ENCODE measurements around the gene FMC1.
A peak's percentile ranks its signal among the peaks of the same experiment; 100 is the strongest.
"Not testable (repeated sequence)": the region's sequence is repeated elsewhere in the genome, so short reads cannot be mapped to it uniquely, and the experiment has no call there.

The FMC1 gene

DNA sequence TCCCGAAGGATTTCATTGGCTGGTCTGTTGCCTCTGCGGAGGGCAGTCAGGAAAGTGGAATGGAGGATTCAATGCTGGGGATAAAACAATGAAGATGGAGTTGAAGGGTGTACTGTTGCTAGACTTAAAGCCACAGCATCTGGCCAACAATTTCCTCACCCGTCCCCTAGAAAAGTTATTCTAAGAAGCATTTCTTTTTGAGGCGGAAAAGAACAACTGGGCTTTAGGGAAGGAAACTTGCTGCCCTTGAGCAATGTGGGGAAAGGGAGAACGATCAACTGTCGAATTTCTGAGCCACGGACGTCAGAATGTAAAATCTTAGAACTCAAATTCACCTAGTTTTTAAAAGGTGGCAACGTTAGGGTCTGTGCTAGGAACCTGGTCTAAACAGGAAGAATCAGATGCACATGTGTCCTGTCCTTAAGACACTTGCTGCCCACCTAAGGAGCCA is 664 bp downstream of the FMC1 start:
- DNase-seq = no peak

DNA sequence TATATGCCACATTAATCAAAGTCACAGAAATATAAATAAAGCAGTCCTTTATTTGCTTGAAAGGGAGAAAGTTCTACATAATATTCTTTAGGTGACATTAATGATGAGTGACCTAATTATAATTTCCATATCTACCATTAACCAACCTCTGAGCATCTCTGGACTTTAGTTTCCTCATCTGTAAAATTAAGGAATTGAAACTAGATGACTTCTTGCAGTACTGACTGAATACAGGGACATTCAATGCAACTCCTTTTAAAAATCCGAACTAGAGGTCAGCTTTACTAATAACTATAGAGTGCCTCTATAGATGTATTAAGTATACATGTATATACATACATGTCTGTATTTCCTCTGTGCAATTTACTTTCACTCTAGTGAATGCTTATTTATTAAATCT is 3.9 kb downstream of the FMC1 start:
- no peak for DNase-seq

GRCh38 chr7:139351027-139351426 is 9.9 kb downstream of the FMC1 start:
- no peak for DNase-seq

DNA sequence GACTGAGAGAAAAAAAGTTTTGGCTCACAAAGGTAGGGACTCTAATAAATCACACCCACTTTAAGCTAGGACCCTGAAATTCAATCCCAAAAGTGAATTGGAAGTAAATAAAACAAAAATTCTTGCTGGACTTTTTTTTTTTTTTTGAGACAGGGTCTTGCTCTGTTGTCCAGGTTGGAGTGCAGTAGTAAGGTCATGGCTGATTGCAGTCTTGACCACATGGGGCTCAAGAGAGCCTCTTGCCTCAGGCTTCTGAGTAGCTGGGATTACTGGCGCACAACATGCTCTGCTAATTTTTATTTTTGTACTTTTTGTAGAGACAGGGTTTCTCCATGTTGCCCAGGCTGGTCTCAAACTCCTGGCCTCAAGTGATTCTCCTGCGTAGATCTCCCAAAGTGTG is 13.6 kb downstream of the FMC1 start:
- DNase-seq = no peak

DNA sequence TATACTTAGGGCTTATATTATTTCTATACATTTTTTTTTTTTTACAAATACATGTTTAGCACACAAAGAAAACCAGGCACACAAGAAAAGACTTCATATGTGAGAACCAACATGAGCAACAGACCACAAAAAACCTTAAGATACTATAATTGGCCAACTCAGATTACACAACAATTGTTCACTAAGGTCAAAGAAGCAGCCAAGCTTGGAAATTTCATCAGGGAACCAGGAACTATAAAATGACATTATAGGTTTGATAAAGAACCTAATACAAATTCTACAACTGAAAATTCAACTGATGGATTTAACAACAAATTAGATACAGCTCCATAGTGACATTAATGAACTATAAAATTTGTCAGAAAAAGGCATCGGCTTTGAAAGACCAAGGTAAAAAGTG is 14.2 kb downstream of the FMC1 start:
- DNase-seq = no peak

DNA sequence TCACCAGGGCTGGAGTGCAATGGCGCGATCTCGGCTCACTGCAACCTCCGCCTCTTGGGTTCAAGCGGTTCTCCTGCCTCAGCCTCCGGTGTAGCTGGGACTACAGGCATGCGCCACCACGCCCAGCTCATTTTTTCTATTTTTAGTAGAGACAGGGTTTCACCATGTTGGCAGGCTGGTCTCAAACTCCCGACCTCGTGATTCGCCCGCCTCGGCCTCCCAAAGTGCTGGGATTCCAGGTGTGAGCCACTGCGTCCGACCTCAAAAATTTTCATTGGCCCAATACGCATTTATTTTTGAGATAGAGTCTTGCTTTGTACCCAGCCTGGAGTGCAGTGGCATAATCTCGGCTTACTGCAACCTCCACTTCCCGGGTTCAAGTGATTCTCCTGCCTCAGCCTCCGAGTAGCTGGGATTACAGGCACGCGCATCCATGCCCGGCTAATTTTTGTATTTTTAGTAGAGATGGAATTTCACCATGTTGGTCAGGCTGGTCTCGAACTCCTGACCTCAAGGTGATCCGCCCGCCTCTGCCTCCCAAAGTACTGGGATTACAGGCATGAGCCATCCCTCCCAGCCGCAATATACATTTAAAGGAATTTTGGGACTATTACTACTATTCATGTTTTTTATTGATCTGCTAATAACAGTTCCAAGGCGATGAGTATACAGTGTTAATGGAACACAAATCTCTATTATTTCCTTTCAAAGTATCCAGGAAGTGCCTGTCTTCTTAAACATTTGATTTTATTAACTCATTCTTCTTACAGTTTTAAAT is 16.8 kb downstream of the FMC1 start:
- DNase-seq = not testable (repeated sequence)

GRCh38 chr7:139358541-139359365 is 17.6 kb downstream of the FMC1 start:
- DNase-seq = no peak

GRCh38 chr7:139359366-139360209 is 18.5 kb downstream of the FMC1 start, which contains the start of gene LUC7L2:
Gene LUC7L2, plus strand, starts transcription at chr7:139359894. Its CDS starts 368 bp downstream, at chr7:139360262.
- peak; percentile 85 for DNase-seq

GRCh38 chr7:139360210-139360947 is 19.2 kb downstream of the FMC1 start:
- peak; percentile 50 for DNase-seq

- no peak for DNase-seq
Observed at GRCh38 chr7:139360948-139361307, 19.8 kb downstream of the FMC1 start.

DNA sequence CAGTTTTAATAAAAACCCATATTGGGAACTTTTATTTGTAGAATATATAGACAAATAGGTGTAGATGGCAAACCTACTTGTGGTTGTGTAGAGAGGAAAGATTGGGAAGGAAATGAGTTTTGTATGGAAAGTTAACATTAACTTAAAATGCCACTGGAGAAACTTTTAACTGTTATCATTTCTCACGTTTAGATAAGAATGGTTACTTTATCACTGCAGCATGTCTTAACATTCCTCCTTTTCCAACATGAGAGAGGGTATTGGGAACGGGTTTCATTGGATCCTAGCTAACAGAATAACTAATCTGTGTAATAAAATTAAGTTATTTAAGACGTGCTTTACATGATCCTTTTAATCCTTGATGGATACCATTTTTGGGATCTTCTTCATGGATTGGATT is 20.4 kb downstream of the FMC1 start:
- no peak for DNase-seq

DNA sequence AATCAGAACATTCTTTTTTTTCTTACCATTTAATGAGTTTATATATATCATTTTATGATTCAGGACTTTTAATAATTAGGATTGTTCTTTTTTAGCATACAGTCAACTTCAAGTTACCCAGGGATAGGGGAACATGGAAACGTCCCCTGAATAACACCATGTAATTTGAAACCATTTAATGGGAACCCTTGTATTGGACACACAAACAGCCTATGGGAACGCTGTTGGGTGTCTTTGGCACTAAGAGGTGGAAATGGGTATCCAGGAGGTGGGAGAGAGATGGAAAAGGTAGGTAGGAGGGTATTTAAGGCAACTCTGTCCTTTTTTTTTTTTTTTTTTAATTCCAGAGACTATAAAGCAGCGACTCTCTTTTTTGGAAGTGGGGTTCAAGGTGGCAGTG is 21.2 kb downstream of the FMC1 start:
- no peak for DNase-seq

- no peak for DNase-seq
Observed at GRCh38 chr7:139362981-139363380, 21.8 kb downstream of the FMC1 start.

- DNase-seq = no peak
Observed at GRCh38 chr7:139365336-139365735, 24.2 kb downstream of the FMC1 start.

DNA sequence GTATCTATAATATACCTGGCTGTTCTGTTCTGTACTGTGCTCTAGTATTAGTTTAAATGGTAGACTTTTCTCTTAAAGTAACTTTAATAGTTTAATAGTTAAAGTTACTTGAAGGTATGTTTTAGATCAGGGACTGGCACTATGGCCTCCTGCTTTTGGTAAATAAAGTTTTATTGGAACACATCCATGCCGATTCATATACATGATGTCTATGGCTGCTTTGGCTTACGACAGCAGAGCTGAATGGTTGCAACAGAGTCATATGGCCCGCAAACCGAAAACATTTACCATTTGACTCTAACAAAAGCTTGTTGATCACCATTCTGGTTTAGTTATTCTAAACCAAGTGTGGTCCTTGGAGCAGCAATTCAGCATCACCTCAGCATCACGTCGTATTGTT is 25.3 kb downstream of the FMC1 start:
- no peak for DNase-seq

DNA sequence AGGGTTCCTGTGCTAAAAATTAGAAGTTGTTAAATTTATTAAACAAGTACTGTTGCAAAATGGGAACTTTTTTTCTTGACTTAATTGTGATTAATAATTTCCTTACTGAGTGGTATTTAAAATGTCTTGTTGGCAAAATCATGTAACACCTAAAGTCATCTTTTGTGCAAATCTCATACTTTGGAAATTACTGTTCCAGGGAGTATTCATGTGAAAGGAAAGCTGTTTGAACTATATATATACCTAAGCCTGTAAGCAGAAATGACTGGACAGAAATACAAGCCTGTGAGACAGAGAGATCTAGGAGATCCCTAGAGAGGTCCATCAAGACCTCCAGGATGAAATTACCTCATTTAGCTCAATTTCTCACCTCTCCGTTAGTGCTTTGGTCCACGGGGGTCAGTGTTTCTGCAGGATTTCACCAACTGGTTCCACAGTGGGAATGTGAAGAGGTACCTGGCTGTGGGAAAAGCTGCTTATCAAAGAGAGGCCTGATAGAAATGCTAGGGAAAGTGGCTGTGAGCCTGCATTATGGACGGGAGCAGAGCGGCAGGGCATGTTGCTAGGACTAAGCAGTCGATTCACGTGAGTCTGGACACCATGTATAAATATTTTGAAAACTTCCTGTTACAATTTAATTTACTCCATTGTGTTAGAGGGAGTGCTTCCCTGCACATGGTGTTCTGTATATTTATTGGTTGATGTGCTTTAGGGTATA is 26.5 kb downstream of the FMC1 start:
- no peak for DNase-seq

DNA sequence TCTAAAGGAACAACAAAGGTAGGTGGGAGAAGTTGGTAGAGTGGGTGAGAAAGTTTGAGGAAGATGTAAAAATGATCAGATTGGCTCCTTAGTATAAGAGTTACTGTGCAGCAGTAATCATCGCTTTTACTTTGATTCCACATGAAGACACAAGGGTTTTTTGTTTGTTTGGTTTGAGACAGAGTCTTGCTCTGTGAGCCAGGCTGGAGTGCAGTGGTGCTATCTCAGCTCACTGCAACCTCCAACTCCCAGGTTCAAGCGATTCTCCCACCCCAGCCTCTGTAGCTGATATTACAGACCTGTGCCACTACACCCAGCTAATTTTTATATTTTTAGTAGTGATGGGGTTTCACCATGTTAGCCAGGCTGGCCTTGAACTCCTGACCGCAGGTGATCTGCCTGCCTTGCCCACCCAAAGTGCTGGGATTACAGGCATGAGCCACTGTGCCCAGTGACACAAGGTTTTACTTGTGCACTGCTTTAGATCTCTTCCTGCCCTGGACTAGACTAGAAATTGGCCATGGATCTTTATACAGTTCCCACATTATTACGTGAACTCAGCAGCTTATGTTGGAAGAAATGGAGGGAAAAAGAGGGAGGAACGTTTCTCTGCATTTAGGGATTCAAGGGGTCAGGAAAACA is 29.3 kb downstream of the FMC1 start:
- no peak for DNase-seq

- DNase-seq = no peak
Observed at GRCh38 chr7:139370943-139371313, 29.8 kb downstream of the FMC1 start.

DNA sequence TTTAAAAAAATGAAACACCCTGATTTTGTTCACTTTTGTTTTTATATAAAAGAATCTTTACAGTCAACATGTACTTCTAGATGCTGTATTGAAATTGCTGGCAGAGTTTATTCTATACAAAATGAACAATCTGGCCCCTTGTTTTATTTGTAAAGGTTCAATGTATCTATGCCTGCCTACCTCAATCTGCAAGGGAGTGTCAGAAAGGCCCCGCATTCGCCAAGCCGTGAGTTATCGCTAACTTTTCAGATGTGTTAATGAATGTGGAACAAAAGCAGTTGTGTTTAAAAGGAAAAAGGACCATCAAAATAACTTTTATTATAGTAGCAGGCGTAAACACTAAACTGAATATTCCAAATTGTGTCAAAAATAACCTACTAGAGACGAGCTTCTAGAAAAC is 33.1 kb downstream of the FMC1 start:
- no peak for DNase-seq

- no peak for DNase-seq
Observed at GRCh38 chr7:139382439-139382838, 41.3 kb downstream of the FMC1 start.

DNA sequence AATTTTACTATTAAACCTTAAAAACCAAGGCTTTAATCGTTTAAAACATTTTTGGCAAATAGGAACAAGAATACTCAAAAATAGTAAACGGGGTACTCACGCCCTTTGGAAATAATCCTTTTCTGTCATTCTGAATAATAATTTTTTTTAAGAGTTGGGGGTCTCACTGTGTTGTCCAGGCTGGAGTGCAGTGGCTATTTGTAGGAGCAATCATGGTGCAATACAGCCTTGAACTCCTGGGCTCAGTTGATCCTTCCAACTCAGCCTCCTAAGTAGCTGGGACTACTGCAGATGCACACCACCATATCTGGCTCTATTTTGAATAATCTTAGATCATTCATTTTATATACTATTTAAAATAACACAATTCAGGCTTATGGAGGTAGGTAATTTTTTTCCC is 43.5 kb downstream of the FMC1 start:
- no peak for DNase-seq
